Measurements from ENCODE around the gene TRMT112.
A peak's percentile ranks its signal among the peaks of the same experiment; 100 is the strongest.

TRMT112 gene

GRCh38 chr11:64268025-64268892, 49.1 kb downstream of the TRMT112 start:
- peak; percentile 30 for DNase-seq

- peak; percentile 78 for DNase-seq
Observed at GRCh38 chr11:64267207-64267945, 50.0 kb downstream of the TRMT112 start.
